ENCODE data around the gene FMNL2.

- TF ChIP-seq CTCF (IDR thresholded peaks at IDR 0.05) (no peak), POLR2A (IDR thresholded peaks at IDR 0.05; ENCODE audit: low read depth) (no peak)
These were observed 80.3 kb downstream of the FMNL2 start for GRCh38 chr2:152415231-152415642.

All from esophagus muscularis mucosa (tissue), 3 donors.